AG10803 (cell line): ENCODE data around the gene PCDH17.

Experiments
- DNase-seq: peaks from one replicate; pipeline ENCODE4 v3.0.0; 2010; ENCODE audit warnings: low read depth
- H3K4me3 ChIP-seq: 2 replicates; pipeline ENCODE4 v1.5.1; 2011; ENCODE audit warnings: mild to moderate bottlenecking, low read length, control low read depth
- TF ChIP-seq, protein P1 (sequence below): conservative IDR thresholded peaks from 2 replicates; pipeline ENCODE4 v1.5.1; 2011; ENCODE audit warnings: mild to moderate bottlenecking, low read length, control low read depth, inconsistent platforms

Gene PCDH17, protein sequence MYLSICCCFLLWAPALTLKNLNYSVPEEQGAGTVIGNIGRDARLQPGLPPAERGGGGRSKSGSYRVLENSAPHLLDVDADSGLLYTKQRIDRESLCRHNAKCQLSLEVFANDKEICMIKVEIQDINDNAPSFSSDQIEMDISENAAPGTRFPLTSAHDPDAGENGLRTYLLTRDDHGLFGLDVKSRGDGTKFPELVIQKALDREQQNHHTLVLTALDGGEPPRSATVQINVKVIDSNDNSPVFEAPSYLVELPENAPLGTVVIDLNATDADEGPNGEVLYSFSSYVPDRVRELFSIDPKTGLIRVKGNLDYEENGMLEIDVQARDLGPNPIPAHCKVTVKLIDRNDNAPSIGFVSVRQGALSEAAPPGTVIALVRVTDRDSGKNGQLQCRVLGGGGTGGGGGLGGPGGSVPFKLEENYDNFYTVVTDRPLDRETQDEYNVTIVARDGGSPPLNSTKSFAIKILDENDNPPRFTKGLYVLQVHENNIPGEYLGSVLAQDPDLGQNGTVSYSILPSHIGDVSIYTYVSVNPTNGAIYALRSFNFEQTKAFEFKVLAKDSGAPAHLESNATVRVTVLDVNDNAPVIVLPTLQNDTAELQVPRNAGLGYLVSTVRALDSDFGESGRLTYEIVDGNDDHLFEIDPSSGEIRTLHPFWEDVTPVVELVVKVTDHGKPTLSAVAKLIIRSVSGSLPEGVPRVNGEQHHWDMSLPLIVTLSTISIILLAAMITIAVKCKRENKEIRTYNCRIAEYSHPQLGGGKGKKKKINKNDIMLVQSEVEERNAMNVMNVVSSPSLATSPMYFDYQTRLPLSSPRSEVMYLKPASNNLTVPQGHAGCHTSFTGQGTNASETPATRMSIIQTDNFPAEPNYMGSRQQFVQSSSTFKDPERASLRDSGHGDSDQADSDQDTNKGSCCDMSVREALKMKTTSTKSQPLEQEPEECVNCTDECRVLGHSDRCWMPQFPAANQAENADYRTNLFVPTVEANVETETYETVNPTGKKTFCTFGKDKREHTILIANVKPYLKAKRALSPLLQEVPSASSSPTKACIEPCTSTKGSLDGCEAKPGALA (N-terminal part only)

DNA sequence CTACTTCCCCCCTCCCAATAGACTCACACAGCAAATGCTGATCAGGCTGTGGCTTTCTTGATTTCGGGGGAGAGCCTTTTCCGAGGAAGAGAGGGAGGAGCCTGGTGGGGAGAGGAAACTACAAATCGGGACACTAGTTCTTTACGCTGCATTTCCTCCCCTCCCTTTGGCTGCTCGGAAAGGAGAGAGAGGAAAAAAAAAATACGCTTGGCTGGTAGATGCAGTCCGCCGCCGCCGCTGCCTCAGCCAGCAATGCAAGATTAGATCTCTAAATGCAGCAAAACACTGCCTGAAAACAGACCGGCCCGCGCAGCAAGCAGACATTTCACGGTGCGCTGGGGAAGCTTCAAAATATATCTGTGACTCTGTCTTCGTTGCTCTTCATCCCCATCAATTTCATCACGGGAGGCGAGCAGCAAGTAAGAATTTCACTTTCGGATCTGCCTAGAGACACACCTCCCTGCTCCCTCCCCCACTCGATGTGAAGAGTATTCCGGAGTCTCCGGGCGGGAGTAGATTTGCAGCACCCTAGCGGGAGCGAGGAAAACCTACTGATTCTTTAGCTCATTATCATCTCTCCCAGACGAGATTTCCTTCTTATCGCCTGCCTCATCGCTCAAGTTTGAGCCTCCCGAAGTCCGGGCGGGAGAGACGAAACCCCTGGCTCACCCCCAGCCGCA, at the start of gene PCDH17:
Gene PCDH17 (plus strand): TSS at position 149 of the 680 bp plus-strand sequence. CDS start 803 bp downstream, outside the sequence.
- peak within 1 kb of the TSS; percentile 52 for H3K4me3 ChIP-seq
- TF ChIP-seq, protein P1, sequence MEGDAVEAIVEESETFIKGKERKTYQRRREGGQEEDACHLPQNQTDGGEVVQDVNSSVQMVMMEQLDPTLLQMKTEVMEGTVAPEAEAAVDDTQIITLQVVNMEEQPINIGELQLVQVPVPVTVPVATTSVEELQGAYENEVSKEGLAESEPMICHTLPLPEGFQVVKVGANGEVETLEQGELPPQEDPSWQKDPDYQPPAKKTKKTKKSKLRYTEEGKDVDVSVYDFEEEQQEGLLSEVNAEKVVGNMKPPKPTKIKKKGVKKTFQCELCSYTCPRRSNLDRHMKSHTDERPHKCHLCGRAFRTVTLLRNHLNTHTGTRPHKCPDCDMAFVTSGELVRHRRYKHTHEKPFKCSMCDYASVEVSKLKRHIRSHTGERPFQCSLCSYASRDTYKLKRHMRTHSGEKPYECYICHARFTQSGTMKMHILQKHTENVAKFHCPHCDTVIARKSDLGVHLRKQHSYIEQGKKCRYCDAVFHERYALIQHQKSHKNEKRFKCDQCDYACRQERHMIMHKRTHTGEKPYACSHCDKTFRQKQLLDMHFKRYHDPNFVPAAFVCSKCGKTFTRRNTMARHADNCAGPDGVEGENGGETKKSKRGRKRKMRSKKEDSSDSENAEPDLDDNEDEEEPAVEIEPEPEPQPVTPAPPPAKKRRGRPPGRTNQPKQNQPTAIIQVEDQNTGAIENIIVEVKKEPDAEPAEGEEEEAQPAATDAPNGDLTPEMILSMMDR, result no peak
- DNase-seq, result peak; percentile 4

DNA sequence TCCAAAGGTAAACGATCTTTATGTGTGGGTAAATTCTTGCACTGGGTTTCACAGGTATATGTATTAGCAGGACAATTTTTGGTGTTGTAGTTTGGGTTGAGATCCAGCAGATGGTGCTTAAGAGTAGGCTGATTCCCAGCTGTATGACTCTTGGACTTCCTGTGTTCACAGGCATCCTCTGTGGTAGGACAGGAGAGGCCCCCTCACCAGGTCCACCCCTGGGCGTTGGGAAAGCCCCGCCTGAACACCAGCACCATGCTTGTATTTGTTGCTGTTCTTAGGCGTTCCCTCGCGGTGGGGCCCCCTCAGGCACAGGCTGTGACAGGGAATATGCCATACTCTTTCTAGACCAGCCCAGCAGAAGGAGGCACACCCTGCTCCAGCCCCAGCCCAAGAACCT, 49.5 kb upstream of the PCDH17 start:
- H3K4me3 ChIP-seq, result no peak overlapping the region
- DNase-seq, result no peak
- TF ChIP-seq, protein P1, result no peak

DNA sequence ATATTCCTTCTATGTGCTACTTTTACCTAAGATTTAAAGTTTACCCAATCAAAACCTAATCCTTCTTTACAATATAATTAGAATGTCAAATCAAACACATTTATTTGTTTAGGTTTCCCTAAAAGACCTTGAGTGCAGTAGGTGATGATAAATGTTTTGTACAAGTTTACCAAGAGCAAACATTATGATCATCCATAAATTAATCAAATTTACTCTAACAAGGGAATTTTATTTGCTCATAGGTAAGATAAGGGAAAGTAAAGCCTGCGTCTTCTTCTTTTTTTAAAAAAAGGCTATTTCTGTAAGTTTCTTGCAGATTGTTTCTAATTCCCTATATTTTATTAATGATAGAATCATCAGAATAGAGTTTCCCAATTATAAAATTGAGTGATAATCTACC, 48.0 kb upstream of the PCDH17 start:
- TF ChIP-seq, protein P1, result no peak
- H3K4me3 ChIP-seq, result no peak overlapping the region
- no peak for DNase-seq

DNA sequence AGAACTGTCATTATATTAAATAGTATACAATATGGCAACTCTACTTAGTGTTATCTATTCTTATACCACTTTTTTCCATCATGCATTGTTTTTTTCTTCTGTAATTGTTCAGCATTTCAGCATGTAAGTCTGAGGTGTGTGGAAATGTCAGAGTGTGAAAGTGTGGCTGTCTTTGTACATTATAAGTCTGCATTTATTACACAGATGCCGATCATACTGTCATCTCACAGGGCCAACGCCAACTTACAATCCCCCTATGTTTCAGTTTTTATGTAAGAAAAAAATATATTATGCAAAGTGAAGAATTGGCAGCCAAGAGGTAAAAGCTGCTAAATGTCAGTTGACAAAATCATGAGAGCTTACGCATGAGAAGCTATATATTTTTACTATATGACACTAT, 42.9 kb upstream of the PCDH17 start:
- TF ChIP-seq, protein P1, result no peak
- no peak overlapping the region for H3K4me3 ChIP-seq
- DNase-seq, result no peak

DNA sequence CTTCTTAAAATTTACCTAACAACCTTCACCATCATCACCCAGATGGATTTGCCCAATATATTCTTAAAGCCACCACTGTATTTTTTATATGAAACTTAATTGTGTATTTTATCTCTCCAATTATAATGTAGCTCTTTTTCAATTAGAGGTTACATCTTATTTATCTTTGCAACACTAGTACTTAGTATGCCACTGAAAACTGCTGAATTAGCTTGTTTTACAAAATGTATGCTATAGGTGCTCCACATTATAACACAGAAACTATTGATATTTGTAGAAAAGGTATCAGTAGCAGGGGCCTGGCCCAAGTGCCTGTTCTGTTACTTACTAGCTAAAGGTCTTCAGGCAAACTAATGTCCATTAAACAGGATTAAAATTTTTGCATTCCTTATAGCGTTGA, 35.8 kb upstream of the PCDH17 start:
- DNase-seq, result no peak

DNA sequence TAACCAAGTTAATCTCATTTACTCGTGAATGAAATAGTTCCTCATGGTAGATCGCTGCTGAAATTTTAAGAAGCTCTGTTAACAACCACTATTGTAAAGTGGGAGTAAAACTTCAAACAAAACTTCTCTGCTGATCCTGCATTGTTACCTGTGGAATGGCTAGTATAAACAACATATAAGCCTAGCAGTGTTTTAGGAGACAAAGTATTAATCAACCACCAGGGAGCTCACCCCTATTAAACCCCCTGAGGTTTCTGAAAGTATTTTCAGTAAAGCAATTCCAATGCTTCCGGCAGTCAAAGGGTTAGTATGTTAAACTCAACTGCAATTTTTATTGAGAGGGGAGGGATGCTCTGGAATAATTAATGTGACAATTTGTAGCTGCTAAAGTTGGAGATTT, 30.0 kb upstream of the PCDH17 start:
- no peak for DNase-seq
- TF ChIP-seq, protein P1, result no peak
- no peak overlapping the region for H3K4me3 ChIP-seq

More for the DNA sequence above, 35.8 kb upstream of the PCDH17 start:
- TF ChIP-seq, protein P1, result no peak
- H3K4me3 ChIP-seq, result no peak overlapping the region
